ENCODE data around the gene PDE6A. TPM values are rescaled to one million over a fixed set of nuclear protein-coding genes. Genes with fewer than 3 reads are reported as not detected.

Gene PDE6A
- total and polyA plus RNA-seq, 9 of the 15 experiments (the other 6 are each of a cell fraction or from before 2014, with no cell fraction given): 0.01 to 0.04 (median 0.01) TPM; not detected in 6

GRCh38 chr5:149913436-149914419 lies 30.9 kb downstream of the PDE6A start (continued):
- no peak for TF ChIP-seq ATF4 (CRISPR knock-in tag; IDR thresholded peaks at IDR 0.05)

GRCh38 chr5:149912226-149912871 lies 32.2 kb downstream of the PDE6A start:
- in situ Hi-C loops (cut with MboI): no loop called here
- 0 out of 2 replicates have a peak overlapping the region, but pooled peaks have one; percentile 3 for H3K4me2 ChIP-seq (ENCODE audit: insufficient read depth, low read length)
- no peak overlapping the region for H3K9ac ChIP-seq (ENCODE audit: insufficient read depth in 1 of 2, low read depth in 2 of 2, low read length in 2 of 2)
- no peaks in the 10 kb centered on the region for H3K9me3 ChIP-seq (replicated peaks; ENCODE audit: control insufficient read depth, insufficient read depth, low read depth, low read length)
- WGBS (ENCODE audit: insufficient coverage, low coverage, missing lambda C conversion rate): 26% methylated on average over 3 of the region's 3 CpGs
- CTCF ChIA-PET (ENCODE audit: low intra/inter-chr PET ratio): no interaction called here
- intact Hi-C loops (cut with micrococcal nuclease): no loop called here
- no peaks in the 10 kb centered on the region for H3K9me1 ChIP-seq (ENCODE audit: control insufficient read depth, insufficient read depth, low read length)
- no TSS peak for BruUV-seq (replicated peaks)
- no peaks in the 10 kb centered on the region for H3K36me3 ChIP-seq (ENCODE audit: control insufficient read depth, insufficient read depth, low read length)
- H3K79me2 ChIP-seq (ENCODE audit: control insufficient read depth, insufficient read depth, low read length): no peaks in the 10 kb centered on the region
- H4K20me1 ChIP-seq (replicated peaks; ENCODE audit: control insufficient read depth, insufficient read depth, low read length): no peaks in the 10 kb centered on the region
- peak; percentile 15; the same call in 1 of the 3 replicates for ATAC-seq
- no peak for FAIRE-seq
- H3K27ac ChIP-seq (ENCODE audit: extremely low read depth, low read depth, low read length): no peak overlapping the region
- H2AFZ ChIP-seq (ENCODE audit: low read depth, low read length): peak overlapping the region; percentile 60
- H3K4me1 ChIP-seq (replicated peaks in 1 of 2; ENCODE audit: control insufficient read depth in 2 of 2, insufficient read depth in 2 of 2, low read length in 2 of 2): peaks cover 3 to 25% of the 10 kb centered on the region in 2 experiments; a peak in 4 of 5 replicates
- DNase-seq (ENCODE audit: extremely low read depth in 1 of 4, low spot score in 3 of 4): no peak
- H3K27me3 ChIP-seq (ENCODE audit: control insufficient read depth in 2 of 2, insufficient read depth in 2 of 2, low read length in 2 of 2): no peaks in the 10 kb centered on the region
- H3K4me3 ChIP-seq: no peak overlapping the region
- POLR2A ChIA-PET: interaction anchor here (1.0 to 2.2 kb wide), 2 partner anchors 12 to 18 kb away, joined by 3 to 7 read pairs; no protein-coding TSS in a partner anchor
- no peak for TF ChIP-seq ZNF24 (IDR thresholded peaks at IDR 0.05)
- no peak for TF ChIP-seq MTA2 (IDR thresholded peaks at IDR 0.05; ENCODE audit: low read depth)
- peak in 1 of 3 experiments; percentile 52 for TF ChIP-seq YY1 (IDR thresholded peaks at IDR 0.05; ENCODE audit: borderline replicate concordance in 1 of 3, control insufficient read depth in 1 of 3, extremely low read depth in 1 of 3, insufficient read depth in 3 of 3, insufficient read length in 1 of 3, insufficient replicate concordance in 2 of 3, low read depth in 1 of 3, low read length in 2 of 3)
- TF ChIP-seq ATF6 (CRISPR knock-in tag; IDR thresholded peaks at IDR 0.05): no peak
- no peak for TF ChIP-seq ZNF79 (CRISPR knock-in tag; IDR thresholded peaks at IDR 0.05; ENCODE audit: low read depth)
- no peak for TF ChIP-seq HIVEP1 (CRISPR knock-in tag; IDR thresholded peaks at IDR 0.05)
- TF ChIP-seq SFPQ (IDR thresholded peaks at IDR 0.05; ENCODE audit: low read depth, low read length): no peak
- no peak for TF ChIP-seq HDAC2 (IDR thresholded peaks at IDR 0.05)
- TF ChIP-seq MAX (CRISPR knock-in tag; IDR thresholded peaks at IDR 0.05): no peak
- TF ChIP-seq NCOR1 (IDR thresholded peaks at IDR 0.05): no peak
